HepG2 (cell line): ENCODE measurements around the gene GSDMA. TPM values are rescaled to one million over a fixed set of nuclear protein-coding genes. Genes with fewer than 3 reads are reported as not detected.

ENCODE experiments used
- ATAC-seq: fragments of 200-7000 bp; cut with Tn5 transposase; 3 replicates; pipeline ENCODE4 v1.9.1; 2020; ENCODE audit warnings: mild to moderate bottlenecking, moderate library complexity
- BruUV-seq: library from RNA; stranded (reverse); fragments of 400-500 nt; replicated peaks from 2 replicates; lab custom pipeline; 2021; lab: Mats Ljungman, UMichigan
- CTCF ChIA-PET: fragments of 300-600 bp; formaldehyde crosslinking; extraction: SDS; loops from one replicate; lab custom pipeline; 2021; ENCODE audit warnings: low total read pairs, inconsistent platforms, low intra/inter-chr PET ratio; lab: Yijun Ruan, JAX
- POLR2A ChIA-PET: fragments of 350-600 bp; sonication (Branson Sonifier 250); formaldehyde crosslinking; loops from one replicate; lab custom pipeline; 2020; ENCODE audit warnings: antibody characterized with exemption, inconsistent platforms; lab: Yijun Ruan, JAX
- DNase-seq: peaks from one replicate; pipeline ENCODE4 v3.0.0-alpha.2; 2015; ENCODE audit warnings: low spot score
- FAIRE-seq: peaks from 3 replicates; lab custom pipeline; 2011; peaks lifted over from hg19 to GRCh38; lab: Jason Lieb, UNC
- H2AFZ ChIP-seq: one replicate; pipeline ENCODE4 v1.6.1; 2011; ENCODE audit warnings: low read length, inconsistent platforms
- H3K27ac ChIP-seq: fragments of 300-600 bp; 3 replicates; pipeline ENCODE4 v1.8.0; 2011; ENCODE audit warnings: mixed run types, mild to moderate bottlenecking, mixed read lengths, low read length, inconsistent platforms; ENCODE audit not compliant: insufficient read depth; ENCODE audit errors: extremely low read length
- H3K27me3 ChIP-seq, 2 experiments: fragments of 200-600 bp in 1 of 2; 2 replicates in 1 of 2; 3 replicates in 1 of 2; pipeline versions ENCODE4 v1.6.0 to v1.8.0; 2011; ENCODE audit warnings: low read length in 2 of 2, mild to moderate bottlenecking in 2 of 2, moderate library complexity in 2 of 2, inconsistent platforms in 1 of 2; ENCODE audit not compliant: insufficient read depth in 2 of 2, control insufficient read depth in 1 of 2
- H3K36me3 ChIP-seq, 2 experiments: fragments of 200-600 bp in 1 of 2; replicated peaks in 1 of 2; 2 replicates in 1 of 2; 3 replicates in 1 of 2; pipeline versions ENCODE4 v1.5.1 to v1.8.0; 2011; ENCODE audit warnings: low read length in 2 of 2, inconsistent platforms in 1 of 2; ENCODE audit not compliant: insufficient read depth in 2 of 2, control insufficient read depth in 1 of 2
- H3K4me1 ChIP-seq: 2 replicates; pipeline ENCODE4 v1.5.1; 2012; ENCODE audit warnings: low read length, inconsistent platforms; ENCODE audit not compliant: insufficient read depth
- H3K4me2 ChIP-seq: 2 replicates; pipeline ENCODE4 v1.6.0; 2011; ENCODE audit warnings: low read depth, low read length, inconsistent platforms
- H3K4me3 ChIP-seq, 3 experiments: fragments of 200-600 bp in 1 of 3; sonication (generic), shearing (Covaris generic) in 1 of 3; replicated peaks in 1 of 3; 2 replicates each; pipeline ENCODE4 v1.5.1; 2011 to 2016; ENCODE audit warnings: low read length in 3 of 3, inconsistent platforms in 2 of 3, low read depth in 2 of 3, mild to moderate bottlenecking in 2 of 3, control low read depth in 1 of 3, mixed read lengths in 1 of 3; ENCODE audit not compliant: insufficient read depth in 1 of 3
- H3K79me2 ChIP-seq: one replicate; pipeline ENCODE4 v1.6.1; 2011; ENCODE audit warnings: low read length, inconsistent platforms; ENCODE audit not compliant: insufficient read depth
- H3K9ac ChIP-seq: 2 replicates; pipeline ENCODE4 v1.6.0; 2011; ENCODE audit warnings: mild to moderate bottlenecking, low read depth, low read length, inconsistent platforms; ENCODE audit not compliant: insufficient read depth
- H3K9me3 ChIP-seq: 2 replicates; pipeline ENCODE4 v1.5.1; 2012; ENCODE audit warnings: mild to moderate bottlenecking, low read length
- H4K20me1 ChIP-seq: 2 replicates; pipeline ENCODE4 v1.6.0; 2011; ENCODE audit warnings: inconsistent platforms, mild to moderate bottlenecking, low read length, moderate library complexity; ENCODE audit not compliant: insufficient read depth
- HOXA7 ChIP-seq: sonication (generic); formaldehyde crosslinking; IDR thresholded peaks from 2 replicates; pipeline ENCODE4 v1.8.1; 2022; ENCODE audit warnings: mild to moderate bottlenecking, missing genetic modification reagents, moderate library complexity
- MIXL1 ChIP-seq: IDR thresholded peaks from 2 replicates; pipeline ENCODE4 v1.6.1; 2016
- ZNF30 ChIP-seq: sonication (generic); formaldehyde crosslinking; IDR thresholded peaks from 2 replicates; pipeline ENCODE4 v1.5.0; 2020; ENCODE audit warnings: mild to moderate bottlenecking, missing genetic modification reagents
- ZNF44 ChIP-seq: sonication (generic); formaldehyde crosslinking; IDR thresholded peaks from 2 replicates; pipeline ENCODE4 v1.5.1; 2020; ENCODE audit warnings: mild to moderate bottlenecking, missing genetic modification reagents
- ZNF484 ChIP-seq: sonication (generic); formaldehyde crosslinking; IDR thresholded peaks from 2 replicates; pipeline ENCODE4 v1.5.1; 2020; ENCODE audit warnings: mild to moderate bottlenecking, low read depth, missing genetic modification reagents, borderline replicate concordance
- WGBS: methylation state at CpG from one replicate; pipeline ENCODE4 v1.1.6; 2017; ENCODE audit warnings: low lambda C conversion rate; 5-methylcytosine and 5-hydroxymethylcytosine counted together
- in situ Hi-C: cut with HindIII; loops from 2 replicates; pipeline ENCODE4 v1.10.0; 2017; ENCODE audit warnings: low pct_unique_long_range_greater_than_20kb; ENCODE audit not compliant: extremely low pct_ligation_motif_present
- intact Hi-C: fragments of 100-400 bp; cut with micrococcal nuclease; formaldehyde crosslinking; loops from one replicate; pipeline ENCODE4 v1.10.0; 2022; ENCODE audit not compliant: unreplicated experiment
- polyA plus RNA-seq, 8 experiments: library from polyadenylated mRNA; depleted of rRNA in 3 of 8; stranded (reverse) in 7 of 8; unstranded in 1 of 8; fragments of >200 nt; fragmentation: Illumina TruSeq in 4 of 8; extraction: Trizol in 4 of 8; gene quantifications; 2 replicates each; pipeline versions ENCODE4 v1.2.1 to v1.2.3, GENCODE V29; 2011 to 2016; ENCODE audit warnings: low read depth in 4 of 8, missing spikeins in 1 of 8, mixed read lengths in 1 of 8; ENCODE audit not compliant: insufficient read depth in 1 of 8
- total RNA-seq, 5 experiments: library from RNA; depleted of rRNA; stranded (reverse); fragments of >200 nt; fragmentation: Illumina TruSeq; extraction: Trizol; gene quantifications; 2 replicates each; pipeline ENCODE4 v1.2.3, GENCODE V29; 2016; ENCODE audit warnings: low read depth in 1 of 5
- TF ChIP-seq, protein P1 (sequence below): sonication (generic); formaldehyde crosslinking; conservative IDR thresholded peaks from 2 replicates; pipeline ENCODE4 v1.4.0; 2020; ENCODE audit warnings: missing genetic modification reagents
- TF ChIP-seq, protein P2 (sequence below): IDR thresholded peaks from 2 replicates; pipeline ENCODE4 v1.6.1; 2016; ENCODE audit warnings: control low read depth
- TF ChIP-seq, protein P3 (sequence below): sonication (generic); formaldehyde crosslinking; IDR thresholded peaks from 2 replicates; pipeline ENCODE4 v1.4.0; 2020; ENCODE audit warnings: missing genetic modification reagents
- TF ChIP-seq, protein P4 (sequence below): IDR thresholded peaks from 2 replicates; pipeline ENCODE4 v1.6.1; 2016; ENCODE audit warnings: low read depth, borderline replicate concordance
- TF ChIP-seq, protein P5 (sequence below), 2 experiments: sonication (generic) in 1 of 2; formaldehyde crosslinking in 1 of 2; IDR thresholded peaks; 2 replicates each; pipeline versions ENCODE4 v1.6.1 to v1.9.0; 2014 to 2022; ENCODE audit warnings: antibody characterized with exemption in 1 of 2, borderline replicate concordance in 1 of 2, inconsistent platforms in 1 of 2, low read depth in 1 of 2, missing genetic modification reagents in 1 of 2

Gene GSDMA
- total and polyA plus RNA-seq, 2 of the 13 experiments (the other 11 are each of a cell fraction or from before 2014, with no cell fraction given), result not detected

DNA sequence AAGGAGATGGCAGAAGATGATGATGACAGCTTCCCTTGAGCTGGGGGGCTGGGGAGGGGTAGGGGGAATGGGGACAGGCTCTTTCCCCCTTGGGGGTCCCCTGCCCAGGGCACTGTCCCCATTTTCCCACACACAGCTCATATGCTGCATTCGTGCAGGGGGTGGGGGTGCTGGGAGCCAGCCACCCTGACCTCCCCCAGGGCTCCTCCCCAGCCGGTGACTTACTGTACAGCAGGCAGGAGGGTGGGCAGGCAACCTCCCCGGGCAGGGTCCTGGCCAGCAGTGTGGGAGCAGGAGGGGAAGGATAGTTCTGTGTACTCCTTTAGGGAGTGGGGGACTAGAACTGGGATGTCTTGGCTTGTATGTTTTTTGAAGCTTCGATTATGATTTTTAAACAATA is 34.7 kb downstream of the GSDMA start:
- ATAC-seq (peak; percentile 14; the same call in 2 of the 3 replicates), DNase-seq (no peak), FAIRE-seq (no peak)
- TF ChIP-seq, protein P1, sequence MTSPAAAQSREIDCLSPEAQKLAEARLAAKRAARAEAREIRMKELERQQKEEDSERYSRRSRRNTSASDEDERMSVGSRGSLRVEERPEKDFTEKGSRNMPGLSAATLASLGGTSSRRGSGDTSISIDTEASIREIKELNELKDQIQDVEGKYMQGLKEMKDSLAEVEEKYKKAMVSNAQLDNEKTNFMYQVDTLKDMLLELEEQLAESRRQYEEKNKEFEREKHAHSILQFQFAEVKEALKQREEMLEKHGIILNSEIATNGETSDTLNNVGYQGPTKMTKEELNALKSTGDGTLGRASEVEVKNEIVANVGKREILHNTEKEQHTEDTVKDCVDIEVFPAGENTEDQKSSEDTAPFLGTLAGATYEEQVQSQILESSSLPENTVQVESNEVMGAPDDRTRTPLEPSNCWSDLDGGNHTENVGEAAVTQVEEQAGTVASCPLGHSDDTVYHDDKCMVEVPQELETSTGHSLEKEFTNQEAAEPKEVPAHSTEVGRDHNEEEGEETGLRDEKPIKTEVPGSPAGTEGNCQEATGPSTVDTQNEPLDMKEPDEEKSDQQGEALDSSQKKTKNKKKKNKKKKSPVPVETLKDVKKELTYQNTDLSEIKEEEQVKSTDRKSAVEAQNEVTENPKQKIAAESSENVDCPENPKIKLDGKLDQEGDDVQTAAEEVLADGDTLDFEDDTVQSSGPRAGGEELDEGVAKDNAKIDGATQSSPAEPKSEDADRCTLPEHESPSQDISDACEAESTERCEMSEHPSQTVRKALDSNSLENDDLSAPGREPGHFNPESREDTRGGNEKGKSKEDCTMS, result no peak
- TF ChIP-seq, protein P2, sequence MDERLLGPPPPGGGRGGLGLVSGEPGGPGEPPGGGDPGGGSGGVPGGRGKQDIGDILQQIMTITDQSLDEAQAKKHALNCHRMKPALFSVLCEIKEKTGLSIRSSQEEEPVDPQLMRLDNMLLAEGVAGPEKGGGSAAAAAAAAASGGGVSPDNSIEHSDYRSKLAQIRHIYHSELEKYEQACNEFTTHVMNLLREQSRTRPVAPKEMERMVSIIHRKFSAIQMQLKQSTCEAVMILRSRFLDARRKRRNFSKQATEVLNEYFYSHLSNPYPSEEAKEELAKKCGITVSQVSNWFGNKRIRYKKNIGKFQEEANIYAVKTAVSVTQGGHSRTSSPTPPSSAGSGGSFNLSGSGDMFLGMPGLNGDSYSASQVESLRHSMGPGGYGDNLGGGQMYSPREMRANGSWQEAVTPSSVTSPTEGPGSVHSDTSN (CRISPR knock-in tag), result no peak
- TF ChIP-seq MIXL1 (CRISPR knock-in tag), result no peak
- TF ChIP-seq ZNF30, result no peak
- TF ChIP-seq ZNF44 (CRISPR knock-in tag), result no peak
- TF ChIP-seq, protein P3, sequence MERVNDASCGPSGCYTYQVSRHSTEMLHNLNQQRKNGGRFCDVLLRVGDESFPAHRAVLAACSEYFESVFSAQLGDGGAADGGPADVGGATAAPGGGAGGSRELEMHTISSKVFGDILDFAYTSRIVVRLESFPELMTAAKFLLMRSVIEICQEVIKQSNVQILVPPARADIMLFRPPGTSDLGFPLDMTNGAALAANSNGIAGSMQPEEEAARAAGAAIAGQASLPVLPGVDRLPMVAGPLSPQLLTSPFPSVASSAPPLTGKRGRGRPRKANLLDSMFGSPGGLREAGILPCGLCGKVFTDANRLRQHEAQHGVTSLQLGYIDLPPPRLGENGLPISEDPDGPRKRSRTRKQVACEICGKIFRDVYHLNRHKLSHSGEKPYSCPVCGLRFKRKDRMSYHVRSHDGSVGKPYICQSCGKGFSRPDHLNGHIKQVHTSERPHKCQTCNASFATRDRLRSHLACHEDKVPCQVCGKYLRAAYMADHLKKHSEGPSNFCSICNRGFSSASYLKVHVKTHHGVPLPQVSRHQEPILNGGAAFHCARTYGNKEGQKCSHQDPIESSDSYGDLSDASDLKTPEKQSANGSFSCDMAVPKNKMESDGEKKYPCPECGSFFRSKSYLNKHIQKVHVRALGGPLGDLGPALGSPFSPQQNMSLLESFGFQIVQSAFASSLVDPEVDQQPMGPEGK (CRISPR knock-in tag), result no peak
- TF ChIP-seq HOXA7 (CRISPR knock-in tag), result no peak
- TF ChIP-seq, protein P4, sequence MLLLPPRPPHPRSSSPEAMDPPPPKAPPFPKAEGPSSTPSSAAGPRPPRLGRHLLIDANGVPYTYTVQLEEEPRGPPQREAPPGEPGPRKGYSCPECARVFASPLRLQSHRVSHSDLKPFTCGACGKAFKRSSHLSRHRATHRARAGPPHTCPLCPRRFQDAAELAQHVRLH (CRISPR knock-in tag), result no peak
- TF ChIP-seq, protein P5, sequence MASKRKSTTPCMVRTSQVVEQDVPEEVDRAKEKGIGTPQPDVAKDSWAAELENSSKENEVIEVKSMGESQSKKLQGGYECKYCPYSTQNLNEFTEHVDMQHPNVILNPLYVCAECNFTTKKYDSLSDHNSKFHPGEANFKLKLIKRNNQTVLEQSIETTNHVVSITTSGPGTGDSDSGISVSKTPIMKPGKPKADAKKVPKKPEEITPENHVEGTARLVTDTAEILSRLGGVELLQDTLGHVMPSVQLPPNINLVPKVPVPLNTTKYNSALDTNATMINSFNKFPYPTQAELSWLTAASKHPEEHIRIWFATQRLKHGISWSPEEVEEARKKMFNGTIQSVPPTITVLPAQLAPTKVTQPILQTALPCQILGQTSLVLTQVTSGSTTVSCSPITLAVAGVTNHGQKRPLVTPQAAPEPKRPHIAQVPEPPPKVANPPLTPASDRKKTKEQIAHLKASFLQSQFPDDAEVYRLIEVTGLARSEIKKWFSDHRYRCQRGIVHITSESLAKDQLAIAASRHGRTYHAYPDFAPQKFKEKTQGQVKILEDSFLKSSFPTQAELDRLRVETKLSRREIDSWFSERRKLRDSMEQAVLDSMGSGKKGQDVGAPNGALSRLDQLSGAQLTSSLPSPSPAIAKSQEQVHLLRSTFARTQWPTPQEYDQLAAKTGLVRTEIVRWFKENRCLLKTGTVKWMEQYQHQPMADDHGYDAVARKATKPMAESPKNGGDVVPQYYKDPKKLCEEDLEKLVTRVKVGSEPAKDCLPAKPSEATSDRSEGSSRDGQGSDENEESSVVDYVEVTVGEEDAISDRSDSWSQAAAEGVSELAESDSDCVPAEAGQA (IDR thresholded peaks at IDR 0.05; ENCODE audit: low read depth), result no peak
- TF ChIP-seq, protein P5 (CRISPR knock-in tag; IDR thresholded peaks at IDR 0.05; ENCODE audit: borderline replicate concordance), result no peak
- no peak for TF ChIP-seq ZNF484
- no peak overlapping the region for H3K27ac ChIP-seq
- no peak overlapping the region for H3K4me3 ChIP-seq
- H3K9ac ChIP-seq, result no peak overlapping the region
- peaks cover 38 to 50% of the 10 kb centered on the region in 2 experiments for H3K36me3 ChIP-seq
- 83% methylated on average over 4 of the region's 4 CpGs for WGBS
- no TSS peak for BruUV-seq
- no peaks in the 10 kb centered on the region for H3K79me2 ChIP-seq
- no peaks in the 10 kb centered on the region for H3K4me1 ChIP-seq
- H3K4me2 ChIP-seq, result no peak overlapping the region
- no peak overlapping the region for H2AFZ ChIP-seq
- intact Hi-C loops (no loop called here), in situ Hi-C loops (no loop called here)
- ChIA-PET POLR2A (interaction anchor here (0.6 to 1.2 kb wide), 2 partner anchors 15 to 17 kb away, joined by 4 read pairs; partner anchors contain the start of gene PSMD3), CTCF (no interaction called here)
- no peaks in the 10 kb centered on the region for H3K9me3 ChIP-seq
- H3K27me3 ChIP-seq, result no peaks in the 10 kb centered on the region
- no peaks in the 10 kb centered on the region for H4K20me1 ChIP-seq
